GM19372 (cell line): ENCODE data around the gene TM6SF1.
"Not testable (repeated sequence)": the region's sequence is repeated elsewhere in the genome, so short reads cannot be mapped to it uniquely, and the experiment has no call there.

Experiments used
- ATAC-seq: cut with Tn5 transposase; IDR thresholded peaks from one replicate; pipeline ENCODE4 v1.9.1; 2021; ENCODE audit warnings: mild to moderate bottlenecking, low read depth, moderate library complexity; ENCODE audit not compliant: unreplicated experiment

The TM6SF1 gene

DNA sequence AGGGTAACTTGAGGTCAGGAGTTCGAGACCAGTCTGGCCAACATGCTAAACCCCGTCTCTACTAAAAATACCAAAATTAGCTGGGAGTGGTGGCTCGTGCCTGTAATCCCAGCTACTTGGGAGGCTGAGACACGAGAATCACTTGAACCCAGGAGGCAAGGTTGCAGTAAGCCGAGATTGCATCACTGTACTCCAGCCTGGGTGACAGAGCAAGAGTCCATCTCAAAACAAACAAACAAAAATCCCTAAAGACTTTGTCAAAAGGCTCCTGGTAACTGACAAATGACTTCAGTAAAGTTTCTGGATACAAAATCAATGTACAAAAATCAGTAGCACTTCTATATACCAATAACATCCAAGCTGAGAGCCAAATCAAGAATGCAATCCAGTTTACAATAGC is 62.1 kb downstream of the TM6SF1 start:
- not testable (repeated sequence) for ATAC-seq

DNA sequence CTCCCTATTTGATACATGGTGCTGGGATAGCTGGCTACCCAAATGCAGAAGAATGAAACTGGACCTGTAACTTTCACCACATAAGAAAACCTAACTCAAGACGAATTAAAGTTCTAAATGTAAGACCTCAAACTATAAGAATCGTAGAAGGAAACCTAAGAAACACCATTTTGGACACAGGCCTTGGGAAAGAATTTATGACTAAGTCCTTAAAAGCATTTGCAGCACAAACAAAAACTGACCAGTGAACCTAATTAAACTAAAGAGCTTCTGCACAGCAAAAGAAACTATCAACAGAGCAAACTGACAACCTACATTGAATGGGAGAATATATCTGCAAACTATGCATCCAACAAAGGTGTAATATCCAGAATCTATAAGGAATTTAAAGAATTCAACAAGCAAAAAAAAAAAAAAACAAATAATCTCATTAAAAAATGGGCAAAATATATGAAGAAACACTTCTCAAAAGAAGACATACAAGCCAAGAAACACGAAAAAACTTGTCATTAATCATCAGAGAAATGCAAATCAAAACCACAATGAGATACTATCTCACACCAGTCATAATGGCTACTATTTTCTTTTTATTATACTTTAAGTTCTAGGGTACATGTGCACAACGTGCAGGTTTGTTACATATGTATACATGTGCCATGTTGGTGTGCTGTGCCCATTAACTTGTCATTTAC is 63.2 kb downstream of the TM6SF1 start:
- ATAC-seq = no peak

DNA sequence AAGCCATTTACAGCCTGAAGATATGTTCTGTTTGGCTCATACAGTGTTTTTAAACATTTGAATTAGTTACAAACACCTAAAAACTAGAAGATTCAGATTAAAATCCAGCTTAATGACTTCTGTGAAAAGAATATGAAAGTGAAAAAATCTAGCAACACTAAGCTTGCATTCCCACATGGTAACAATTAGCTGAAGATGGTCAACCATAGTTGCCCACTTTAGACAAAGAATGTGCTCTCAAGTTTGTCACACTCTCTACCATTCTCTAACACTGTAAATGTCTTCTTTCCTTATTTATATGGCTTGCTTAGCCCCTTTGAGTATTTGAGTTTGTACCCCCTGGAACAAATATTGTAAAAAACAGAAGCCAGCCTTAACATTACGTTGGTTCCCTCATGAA is 67.4 kb downstream of the TM6SF1 start:
- ATAC-seq = no peak

DNA sequence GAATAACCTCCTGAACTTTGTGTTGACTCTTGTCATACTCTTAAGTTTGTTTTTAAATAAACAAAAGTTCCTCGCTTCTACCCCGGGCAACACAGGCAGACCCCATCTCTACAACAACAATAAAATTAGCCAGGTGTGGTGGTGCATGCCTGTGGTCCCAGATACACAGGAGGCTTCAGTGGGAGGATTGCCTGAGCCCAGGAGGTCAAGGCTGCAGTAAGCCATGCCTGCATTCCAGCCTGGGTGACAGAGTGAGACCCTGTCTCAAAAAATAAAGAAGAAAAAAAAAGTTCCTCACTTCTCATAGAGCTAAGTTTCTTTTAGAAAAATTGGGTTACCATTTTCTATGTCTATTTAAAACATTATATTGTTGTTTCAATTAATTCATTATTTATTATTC is 70.9 kb downstream of the TM6SF1 start:
- ATAC-seq = no peak

DNA sequence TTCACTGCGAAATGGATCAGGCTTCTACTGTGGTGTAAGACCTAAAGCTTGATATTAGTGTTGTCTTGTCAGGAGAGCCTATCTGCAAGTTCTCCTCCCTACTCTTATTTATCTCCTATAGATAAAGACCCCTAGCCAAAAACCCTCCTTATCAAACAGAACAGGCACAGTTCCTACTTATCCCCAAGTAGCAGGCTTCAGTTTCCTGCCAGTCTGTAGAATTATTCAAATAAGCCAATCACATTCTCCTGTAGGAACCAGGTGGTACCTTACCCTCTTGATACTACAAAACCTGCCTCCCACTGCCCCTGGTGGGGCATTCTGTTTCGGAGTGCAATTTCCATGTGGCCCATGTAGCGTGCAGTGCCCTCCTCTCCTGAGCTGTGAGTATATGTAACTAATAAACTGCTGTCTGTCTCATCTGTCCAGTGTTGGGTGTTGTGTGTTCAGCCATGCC is 71.5 kb downstream of the TM6SF1 start:
- no peak for ATAC-seq

DNA sequence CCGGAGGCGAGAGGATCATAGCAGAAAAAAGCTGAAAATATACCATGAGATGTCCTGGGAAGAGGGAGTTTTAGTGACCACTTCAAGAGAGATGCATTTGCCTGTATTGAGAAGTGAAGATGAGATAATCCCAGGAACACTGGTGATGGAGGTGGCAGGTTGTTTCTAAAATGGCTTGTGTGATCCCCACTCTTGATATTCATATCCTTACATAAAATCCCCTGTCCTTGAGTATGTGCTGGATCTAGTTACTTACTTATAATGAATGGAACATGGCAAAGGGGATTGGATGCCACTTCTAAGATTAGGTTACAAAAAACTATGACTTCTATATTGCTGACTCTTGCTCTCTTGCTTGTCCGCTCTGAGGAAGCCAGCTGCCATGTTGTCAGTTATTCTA is 78.1 kb downstream of the TM6SF1 start:
- no peak for ATAC-seq
